Renal pelvis (tissue), 4 donors: ENCODE data around the gene STH. TPM values are rescaled to one million over a fixed set of nuclear protein-coding genes. Genes with fewer than 3 reads are reported as not detected.

Experiments used
- DNase-seq: peaks from one replicate; pipeline ENCODE4 v3.0.0-alpha.2; 2013
- polyA plus RNA-seq, 3 donors: library from polyadenylated mRNA; unstranded; fragments of 120-200 nt; gene quantifications; one replicate each; pipeline ENCODE4 v1.2.1, GENCODE V29; 2013; ENCODE audit not compliant: insufficient read length in 3 of 3

Gene STH
- polyA plus RNA-seq, 3 donors, result not detected

GRCh38 chr17:46026166-46027047 lies 27.4 kb downstream of the STH start:
- DNase-seq, result no peak

GRCh38 chr17:46027048-46027975 lies 28.3 kb downstream of the STH start:
- DNase-seq, result no peak

- no peak for DNase-seq
Measured at GRCh38 chr17:46027976-46028325, 28.9 kb downstream of the STH start.

- DNase-seq, result no peak
Measured at GRCh38 chr17:46028374-46028773, 29.3 kb downstream of the STH start.

DNA sequence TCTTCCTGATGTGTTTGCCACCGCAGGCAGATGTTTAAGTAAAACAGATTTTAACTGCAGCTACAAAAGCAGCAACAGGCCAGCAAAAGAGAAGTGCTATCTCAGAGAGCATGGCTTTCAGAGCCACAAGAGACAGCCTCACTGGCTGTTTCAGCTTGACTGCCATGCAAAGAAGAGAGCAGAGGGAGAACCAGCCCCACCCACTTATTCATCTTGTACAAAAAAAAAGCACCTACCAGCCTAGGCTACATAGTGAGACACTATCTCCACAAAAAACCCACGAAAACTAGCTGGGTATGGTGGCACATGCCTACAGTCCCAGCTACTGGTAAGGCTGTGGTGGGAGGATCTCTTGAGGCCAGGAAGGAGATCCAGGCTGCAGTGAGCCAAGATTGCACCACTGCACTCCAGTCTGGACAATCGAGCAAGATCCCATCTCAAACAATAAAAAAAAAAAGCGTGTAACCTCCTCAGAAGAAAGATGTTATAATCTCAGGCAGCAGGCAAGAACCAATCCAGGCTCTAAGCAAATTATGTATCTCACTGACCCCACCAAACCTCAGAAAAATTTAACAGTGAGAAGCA lies 30.0 kb downstream of the STH start:
- DNase-seq, result no peak

DNA sequence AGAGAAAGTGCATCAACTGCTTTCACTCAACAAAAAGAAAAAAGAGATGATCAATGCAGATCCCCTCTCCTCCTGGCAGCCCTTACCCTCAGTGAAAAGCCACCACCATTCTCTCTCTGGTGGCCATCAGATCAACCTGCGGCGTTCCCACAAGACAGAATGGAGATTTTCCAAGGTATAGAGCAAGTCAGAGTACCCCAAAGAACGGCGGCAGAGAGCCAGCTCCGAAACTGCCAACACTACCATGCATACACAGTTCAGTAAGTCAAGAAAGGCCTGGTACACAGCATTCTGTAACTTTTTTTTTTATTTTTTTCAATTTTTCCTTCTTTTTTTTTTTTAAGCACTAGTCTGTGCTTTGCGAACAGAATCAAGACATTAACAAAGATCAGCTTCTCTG lies 30.6 kb downstream of the STH start:
- no peak for DNase-seq

- DNase-seq, result no peak
Measured at GRCh38 chr17:46030752-46031151, 31.7 kb downstream of the STH start.

GRCh38 chr17:46031440-46031839 lies 32.4 kb downstream of the STH start:
- no peak for DNase-seq

DNA sequence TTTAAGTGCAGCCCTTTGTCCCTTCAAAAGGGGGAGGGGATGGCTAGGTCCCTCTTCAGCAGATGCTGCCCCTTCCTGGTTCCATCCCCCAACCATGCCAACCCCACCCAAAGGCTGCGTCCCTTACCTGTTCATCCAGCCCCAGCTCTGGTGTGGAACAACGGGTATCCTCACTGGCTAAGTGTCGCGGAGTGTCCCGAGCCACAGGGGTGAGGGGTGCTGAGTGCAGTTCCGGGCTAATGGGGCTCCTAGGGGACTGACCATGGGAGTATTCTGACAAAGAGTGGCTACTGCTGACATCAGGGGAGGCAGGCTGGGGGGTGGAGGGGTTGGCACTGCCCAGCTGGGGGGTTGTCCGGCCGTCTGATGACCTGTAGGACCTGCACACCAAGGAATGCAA lies 32.9 kb downstream of the STH start:
- no peak for DNase-seq

GRCh38 chr17:46032909-46033308 lies 33.9 kb downstream of the STH start:
- DNase-seq, result no peak

DNA sequence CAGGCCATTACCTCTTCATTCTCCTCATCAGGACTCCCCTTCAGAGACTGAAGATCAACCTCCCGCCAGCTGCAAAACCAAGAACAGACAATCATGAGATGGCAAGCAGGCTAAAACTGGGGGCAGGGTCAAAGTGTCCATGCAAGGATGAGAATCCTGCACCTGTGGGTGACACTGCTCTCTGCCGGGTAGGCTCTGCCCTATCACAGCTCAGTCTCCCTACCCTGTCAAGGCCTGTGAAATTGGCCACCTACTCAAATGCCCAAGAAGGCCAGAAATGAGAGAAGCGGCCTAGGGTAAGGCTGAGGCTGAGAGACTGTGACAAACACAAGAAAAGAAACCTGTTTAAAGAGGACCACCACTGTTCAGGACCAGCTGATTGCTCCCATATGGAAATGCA lies 34.3 kb downstream of the STH start:
- no peak for DNase-seq

DNA sequence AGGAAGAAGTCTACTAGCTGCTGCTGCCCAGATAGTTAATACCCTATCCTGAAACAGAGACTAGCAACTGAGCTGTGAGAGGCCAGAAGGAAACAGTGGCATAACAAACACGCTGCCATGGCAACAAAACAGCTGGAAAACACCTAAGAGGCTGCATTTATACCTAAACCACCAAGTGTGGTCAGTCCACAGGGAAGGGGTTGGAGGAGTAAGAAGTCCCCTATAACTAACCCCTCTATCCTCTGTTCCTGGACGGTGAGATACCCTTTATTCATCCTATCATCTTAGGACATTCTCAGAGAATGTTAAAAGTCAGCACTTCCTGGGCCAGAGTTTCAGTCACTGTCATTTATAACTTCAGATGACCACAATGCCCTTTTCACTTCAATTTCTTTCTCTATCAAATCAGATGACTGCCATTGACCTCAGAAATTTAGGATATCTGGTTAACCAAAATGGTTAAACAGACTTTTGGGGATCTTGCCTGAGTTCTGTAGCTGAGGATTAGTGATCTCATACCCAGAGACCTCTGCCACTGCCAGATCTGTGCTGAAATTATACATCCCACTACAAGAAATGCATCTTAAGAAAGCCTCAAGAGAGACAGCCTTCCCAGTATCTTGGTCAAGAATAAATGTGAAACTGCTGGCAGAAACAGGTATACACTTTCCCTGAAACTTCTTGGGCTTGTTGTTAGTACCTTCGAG lies 36.2 kb downstream of the STH start:
- peak; percentile 4 for DNase-seq

DNA sequence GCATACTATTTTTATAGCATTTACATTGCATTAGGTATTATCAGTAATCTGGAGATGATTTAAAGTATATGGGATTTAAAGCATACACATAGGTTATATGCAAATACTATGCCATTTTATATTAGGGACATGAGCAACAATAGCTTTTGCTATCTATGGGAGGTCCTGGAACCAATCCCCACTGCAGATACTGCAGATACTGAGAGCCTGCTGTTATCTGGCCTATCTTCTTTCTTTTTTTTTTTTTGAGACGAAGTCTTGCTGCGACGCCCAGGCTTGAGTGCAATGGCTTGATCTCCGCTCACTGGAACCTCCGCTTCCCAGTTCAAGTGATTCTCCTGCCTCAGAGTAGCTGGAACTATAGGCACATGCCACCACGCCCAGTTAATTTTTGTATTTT lies 37.4 kb downstream of the STH start:
- no peak for DNase-seq

- DNase-seq, result no peak
Measured at GRCh38 chr17:46037722-46038255, 38.7 kb downstream of the STH start.

- DNase-seq, result no peak
Measured at GRCh38 chr17:46038414-46038813, 39.4 kb downstream of the STH start.

- no peak for DNase-seq
Measured at GRCh38 chr17:46038937-46039336, 39.9 kb downstream of the STH start.

DNA sequence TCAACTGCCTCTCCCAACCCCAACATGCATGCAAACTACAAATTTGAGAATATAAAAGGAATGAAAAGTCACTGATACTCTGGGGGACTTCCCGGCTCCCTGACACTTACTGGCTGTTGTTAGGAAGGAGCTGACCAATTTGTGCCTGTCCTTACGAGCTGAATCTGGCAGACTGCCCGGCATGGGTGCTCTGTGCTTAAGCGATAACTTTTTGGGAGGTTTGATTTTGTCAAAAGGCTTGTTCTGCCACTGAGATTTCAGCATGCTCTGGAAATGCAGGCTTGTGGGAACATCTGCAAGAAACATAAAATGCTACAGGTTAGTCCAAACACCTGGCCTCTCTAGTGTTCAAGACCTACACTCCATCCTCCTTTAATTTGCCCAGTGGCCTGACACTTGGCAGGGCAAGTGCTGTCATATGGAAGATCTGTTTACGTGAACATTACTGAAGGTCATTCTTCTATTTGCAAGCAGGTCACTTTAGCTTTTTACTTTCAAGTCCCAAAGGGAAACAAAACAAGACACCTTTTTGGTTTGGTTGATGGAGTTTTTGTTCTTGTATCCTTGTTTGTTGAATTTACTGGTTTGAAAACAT lies 40.6 kb downstream of the STH start:
- no peak for DNase-seq

DNA sequence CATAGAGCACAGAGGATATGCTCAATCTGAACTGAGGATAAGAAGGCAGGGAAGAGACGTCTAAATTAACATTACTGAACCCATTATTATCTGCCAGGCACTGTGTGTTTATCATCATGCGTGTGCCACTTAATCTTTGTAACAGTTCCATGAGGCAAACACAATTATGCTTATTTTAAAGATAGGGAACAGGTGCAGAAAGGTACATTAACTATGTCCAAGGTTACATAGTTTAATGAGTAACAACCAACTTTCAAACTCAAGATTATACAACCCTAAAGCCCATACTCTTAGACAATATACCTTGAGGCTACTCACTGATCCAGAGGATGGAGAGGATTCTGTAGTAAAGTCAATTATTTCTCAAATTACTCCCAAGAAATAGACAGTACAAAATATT lies 43.2 kb downstream of the STH start:
- DNase-seq, result no peak

- no peak for DNase-seq
Measured at GRCh38 chr17:46042925-46043324, 43.9 kb downstream of the STH start.

GRCh38 chr17:46043606-46044005 lies 44.6 kb downstream of the STH start:
- no peak for DNase-seq

GRCh38 chr17:46044286-46044928 lies 45.4 kb downstream of the STH start:
- peak; percentile 80 for DNase-seq
